ENCODE measurements around the gene CYBRD1. TPM values are rescaled to one million over a fixed set of nuclear protein-coding genes. Genes with fewer than 3 reads are reported as not detected.
"Not testable (repeated sequence)": the region's sequence is repeated elsewhere in the genome, so short reads cannot be mapped to it uniquely, and the experiment has no call there.

The CYBRD1 gene
- total RNA-seq, 1 experiment from 2014 or later: 9.7 TPM

GRCh38 chr2:171491292-171491691 lies 31.0 kb upstream of the CYBRD1 start:
- Histone ChIP-seq H3K36me3 (ENCODE audit: control insufficient read depth, insufficient read depth, low read length) (no peaks in the 10 kb centered on the region), H3K9me3 (no peaks in the 10 kb centered on the region), H3K27me3 (replicated peaks; ENCODE audit: control insufficient read depth, insufficient read depth, low read length) (no peaks in the 10 kb centered on the region), H3K4me1 (peaks cover 4% of the 10 kb centered on the region), H3K4me3 (ENCODE audit: low read depth, low read length) (no peak overlapping the region)
- Mint-ChIP-seq H3K4me1 (ENCODE audit: low read depth, unreplicated experiment) (no peaks in the 10 kb centered on the region), H3K4me3 (ENCODE audit: unreplicated experiment) (no peak overlapping the region), H3K27me3 (ENCODE audit: insufficient read depth, unreplicated experiment) (no peaks in the 10 kb centered on the region), H3K36me3 (ENCODE audit: insufficient read depth, unreplicated experiment) (peaks cover 6% of the 10 kb centered on the region), H3K9me3 (ENCODE audit: unreplicated experiment) (no peaks in the 10 kb centered on the region), H3K27ac (ENCODE audit: unreplicated experiment) (no peak overlapping the region)
- no peak for TF ChIP-seq CTCF (IDR thresholded peaks at IDR 0.05; ENCODE audit: insufficient read depth in 1 of 2, low read depth in 1 of 2, low read length in 1 of 2, severe bottlenecking in 1 of 2, unreplicated experiment in 1 of 2)
- CTCF ChIA-PET: no interaction called here
- DNase-seq: no peak
- BruUV-seq (replicated peaks): no TSS peak
- intact Hi-C loops (cut with micrococcal nuclease; ENCODE audit: unreplicated experiment): no loop called here
- POLR2A ChIA-PET: no interaction called here

- Mint-ChIP-seq H3K4me1 (ENCODE audit: low read depth, unreplicated experiment) (no peaks in the 10 kb centered on the region), H3K36me3 (ENCODE audit: insufficient read depth, unreplicated experiment) (peaks cover 6% of the 10 kb centered on the region), H3K27me3 (ENCODE audit: insufficient read depth, unreplicated experiment) (no peaks in the 10 kb centered on the region), H3K4me3 (ENCODE audit: unreplicated experiment) (no peak overlapping the region), H3K27ac (ENCODE audit: unreplicated experiment) (no peak overlapping the region), H3K9me3 (ENCODE audit: unreplicated experiment) (no peaks in the 10 kb centered on the region)
- Histone ChIP-seq H3K27me3 (replicated peaks; ENCODE audit: control insufficient read depth, insufficient read depth, low read length) (no peaks in the 10 kb centered on the region), H3K4me1 (peaks cover 4% of the 10 kb centered on the region), H3K9me3 (no peaks in the 10 kb centered on the region), H3K36me3 (ENCODE audit: control insufficient read depth, insufficient read depth, low read length) (no peaks in the 10 kb centered on the region), H3K4me3 (ENCODE audit: low read depth, low read length) (no peak overlapping the region)
- no peak for DNase-seq
- no peak for TF ChIP-seq CTCF (IDR thresholded peaks at IDR 0.05; ENCODE audit: insufficient read depth in 1 of 2, low read depth in 1 of 2, low read length in 1 of 2, severe bottlenecking in 1 of 2, unreplicated experiment in 1 of 2)
- ChIA-PET CTCF (interaction anchor here (0.7 kb wide), 1 partner anchor 1298 kb away, joined by 4 read pairs; no protein-coding TSS in a partner anchor), POLR2A (no interaction called here)
- BruUV-seq (replicated peaks): no TSS peak
- intact Hi-C loops (cut with micrococcal nuclease; ENCODE audit: unreplicated experiment): no loop called here
Measured at GRCh38 chr2:171492664-171493063, 29.6 kb upstream of the CYBRD1 start.

GRCh38 chr2:171497664-171498063 lies 24.6 kb upstream of the CYBRD1 start:
- H3K4me1 ChIP-seq; H3K27me3 Mint-ChIP-seq (ENCODE audit: insufficient read depth, unreplicated experiment); H3K9me3 ChIP-seq; H3K9me3 Mint-ChIP-seq (ENCODE audit: unreplicated experiment); DNase-seq; H3K27ac Mint-ChIP-seq (ENCODE audit: unreplicated experiment); intact Hi-C loops (cut with micrococcal nuclease; ENCODE audit: unreplicated experiment); H3K4me3 ChIP-seq (ENCODE audit: low read depth, low read length); H3K27me3 ChIP-seq (replicated peaks; ENCODE audit: control insufficient read depth, insufficient read depth, low read length); CTCF ChIA-PET; H3K36me3 Mint-ChIP-seq (ENCODE audit: insufficient read depth, unreplicated experiment); BruUV-seq (replicated peaks); H3K4me1 Mint-ChIP-seq (ENCODE audit: low read depth, unreplicated experiment); H3K4me3 Mint-ChIP-seq (ENCODE audit: unreplicated experiment); H3K36me3 ChIP-seq (ENCODE audit: control insufficient read depth, insufficient read depth, low read length); POLR2A ChIA-PET: not testable (repeated sequence)

GRCh38 chr2:171505374-171505773 lies 16.9 kb upstream of the CYBRD1 start:
- no peaks in the 10 kb centered on the region for H3K27me3 Mint-ChIP-seq (ENCODE audit: insufficient read depth, unreplicated experiment)
- H3K27me3 ChIP-seq (replicated peaks; ENCODE audit: control insufficient read depth, insufficient read depth, low read length): no peaks in the 10 kb centered on the region
- intact Hi-C loops (cut with micrococcal nuclease; ENCODE audit: unreplicated experiment): no loop called here
- H3K4me1 ChIP-seq: no peaks in the 10 kb centered on the region
- BruUV-seq (replicated peaks): no TSS peak
- peaks cover 4% of the 10 kb centered on the region for H3K4me1 Mint-ChIP-seq (ENCODE audit: low read depth, unreplicated experiment)
- POLR2A ChIA-PET: no interaction called here
- no peak overlapping the region for H3K4me3 ChIP-seq (ENCODE audit: low read depth, low read length)
- no peak for DNase-seq
- no peak overlapping the region for H3K4me3 Mint-ChIP-seq (ENCODE audit: unreplicated experiment)
- no peaks in the 10 kb centered on the region for H3K9me3 ChIP-seq
- H3K36me3 ChIP-seq (ENCODE audit: control insufficient read depth, insufficient read depth, low read length): no peaks in the 10 kb centered on the region
- CTCF ChIA-PET: no interaction called here
- no peaks in the 10 kb centered on the region for H3K36me3 Mint-ChIP-seq (ENCODE audit: insufficient read depth, unreplicated experiment)
- H3K27ac Mint-ChIP-seq (ENCODE audit: unreplicated experiment): no peak overlapping the region
- no peaks in the 10 kb centered on the region for H3K9me3 Mint-ChIP-seq (ENCODE audit: unreplicated experiment)
- TF ChIP-seq CTCF (IDR thresholded peaks at IDR 0.05; ENCODE audit: insufficient read depth in 1 of 2, low read depth in 1 of 2, low read length in 1 of 2, severe bottlenecking in 1 of 2, unreplicated experiment in 1 of 2): no peak

All from Caco-2 (cell line).